Kidney tubule cell (primary cell): ENCODE results near the gene FN1.
A peak's percentile ranks its signal among the peaks of the same experiment; 100 is the strongest.

Experiments
- DNase-seq: peaks from one replicate; pipeline ENCODE4 v3.0.0-alpha.2; 2018; ENCODE audit warnings: low spot score

FN1 gene

DNA sequence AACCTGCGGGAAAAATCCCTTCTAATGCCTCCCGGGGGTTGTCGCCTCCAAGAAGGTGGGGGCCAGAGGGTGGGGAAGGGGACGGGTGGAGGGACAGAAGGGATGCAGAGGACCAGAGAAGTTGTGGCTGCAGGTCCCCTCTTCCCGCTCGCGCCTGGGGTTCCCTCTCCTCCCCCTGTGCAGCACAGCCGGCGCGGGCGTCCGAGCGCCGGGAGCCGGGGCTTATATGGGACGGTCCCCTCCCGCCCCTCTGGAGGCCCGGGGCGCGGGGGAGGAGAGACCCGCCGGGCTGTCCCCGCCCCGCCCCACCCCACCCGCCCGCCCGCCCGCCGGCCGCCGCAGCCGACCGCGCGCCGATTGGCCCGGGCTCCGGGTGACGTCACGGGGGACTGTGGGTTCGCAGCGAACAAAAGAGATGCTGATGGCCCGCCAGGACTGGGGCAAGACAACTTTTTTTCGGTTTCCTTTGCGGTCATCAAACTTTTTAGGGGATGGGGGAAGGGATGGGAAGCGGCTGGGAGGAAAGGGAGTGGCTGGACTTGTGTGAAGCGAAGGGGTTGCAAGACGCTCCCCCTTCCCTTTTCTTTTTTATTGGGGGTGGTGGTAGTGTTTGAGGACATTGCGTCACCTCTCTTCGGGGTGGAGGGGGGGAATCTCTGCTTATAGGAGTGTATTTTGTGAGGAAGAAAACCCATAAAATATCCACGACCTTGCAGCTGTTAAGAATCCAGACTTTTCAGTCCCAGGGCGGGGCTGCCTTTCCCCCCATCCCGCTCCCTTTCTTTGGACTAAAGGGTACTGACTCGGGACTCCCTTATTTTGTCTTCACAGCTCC lies at the start of gene FN1:
Gene FN1 (minus strand): TSS at position 199 of the 835 bp plus-strand sequence. CDS start 266 bp downstream, outside the sequence.
- peak; percentile 92 for DNase-seq

DNA sequence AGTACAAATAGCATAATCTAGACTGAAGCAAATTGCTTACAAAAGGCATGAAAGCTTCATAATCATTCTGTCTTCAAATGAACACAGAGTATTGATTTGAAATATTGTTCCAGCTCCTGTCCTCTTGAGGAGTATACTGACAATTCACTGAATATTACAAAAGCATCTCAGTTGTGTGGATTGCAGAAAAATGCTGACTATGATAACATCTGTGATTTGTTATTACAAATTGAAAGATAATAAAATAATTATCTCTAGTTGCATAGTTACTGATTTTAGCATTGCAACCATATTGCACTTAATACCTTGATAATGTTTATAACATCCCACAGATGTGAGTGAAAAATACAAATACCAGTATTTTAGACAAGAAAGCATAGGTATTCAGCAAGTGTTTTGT lies 49.2 kb upstream of the FN1 start:
- no peak for DNase-seq

DNA sequence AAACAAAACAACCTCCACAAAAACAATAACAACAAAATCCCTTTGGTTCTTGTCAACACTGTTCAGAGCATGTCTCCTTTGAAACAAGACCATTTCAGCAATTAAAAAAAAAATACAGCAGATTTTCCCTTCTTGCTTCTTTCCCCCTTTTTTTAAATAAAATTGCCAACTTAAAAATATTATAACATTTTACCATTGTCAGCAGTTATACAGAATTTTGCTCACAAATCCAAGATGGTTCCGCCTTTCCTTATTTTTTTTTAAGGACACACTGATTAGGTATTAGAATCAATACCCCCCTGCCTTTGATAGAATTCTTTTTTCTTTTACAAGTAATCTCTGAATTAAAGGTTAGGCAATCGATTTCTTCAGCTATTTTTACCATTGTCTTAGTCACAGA lies 48.7 kb upstream of the FN1 start:
- DNase-seq = no peak

DNA sequence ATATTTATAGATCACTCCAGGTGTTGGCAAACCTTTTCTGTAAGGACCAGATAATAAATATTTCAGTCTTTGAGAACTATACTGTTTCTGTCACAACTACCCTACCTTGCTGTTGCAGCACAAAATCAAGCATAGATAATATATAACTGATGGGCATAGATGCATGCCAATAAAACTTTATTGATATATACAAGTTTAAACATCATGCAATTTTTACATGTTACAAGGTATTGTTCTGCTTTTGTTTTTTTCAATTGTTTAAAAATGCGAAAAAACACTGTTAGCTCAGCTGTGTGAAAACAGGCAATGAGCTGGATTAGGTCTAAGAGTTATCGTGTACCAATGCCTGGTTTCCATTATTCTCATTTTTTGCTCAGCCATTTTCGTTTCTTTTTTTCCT lies 47.6 kb upstream of the FN1 start:
- DNase-seq = no peak

DNA sequence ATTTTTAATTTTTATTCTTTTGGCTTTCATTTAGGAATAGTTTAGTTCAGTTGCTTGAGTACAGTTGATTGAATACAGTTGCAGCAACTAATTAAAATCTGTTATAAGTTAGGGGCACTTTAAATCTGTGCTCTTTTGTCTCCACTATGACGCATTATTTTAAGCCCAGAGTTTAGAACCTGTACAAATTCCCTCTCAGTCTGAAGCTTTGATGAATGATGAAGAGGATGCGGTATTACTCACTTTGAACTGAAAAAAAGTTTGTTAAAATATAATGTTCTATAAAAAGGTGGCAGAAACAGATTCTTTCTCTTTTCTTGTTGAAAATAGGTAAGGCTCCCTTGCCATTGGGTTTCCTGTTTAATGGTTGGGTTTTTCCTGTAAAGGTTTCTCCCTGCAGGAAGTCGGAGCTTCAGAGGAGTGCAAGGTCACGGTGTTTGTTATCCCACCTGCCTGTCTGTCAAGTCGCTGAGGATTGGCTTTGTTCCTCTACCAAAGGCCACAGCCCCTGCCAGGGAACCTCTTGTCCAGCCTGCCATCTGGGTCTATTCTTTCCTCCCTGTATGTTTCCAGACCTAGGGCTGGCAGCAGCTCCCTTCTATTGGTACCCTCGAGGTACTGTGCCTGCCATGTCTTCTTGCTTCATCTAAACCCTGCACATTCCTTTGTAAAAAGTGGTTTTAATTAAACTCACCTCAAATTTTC lies 43.8 kb upstream of the FN1 start:
- no peak for DNase-seq

DNA sequence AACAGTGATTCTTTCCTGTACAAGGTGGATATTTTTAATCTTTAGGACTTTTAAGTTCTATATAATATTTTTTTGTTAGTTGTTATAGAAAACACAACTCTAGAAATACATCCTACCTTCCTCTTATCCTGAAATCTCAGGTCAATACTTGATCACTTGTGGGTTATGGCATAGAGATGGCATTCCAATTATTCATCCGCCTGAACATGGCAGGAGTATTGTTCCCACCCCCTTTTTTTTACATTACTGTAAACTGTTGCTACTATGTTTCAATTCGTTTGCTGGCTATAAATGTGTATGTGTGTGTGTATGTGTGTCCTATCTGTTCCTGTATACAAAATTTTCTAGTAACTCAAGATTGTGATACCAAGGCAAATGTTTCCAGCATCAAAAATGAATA lies 43.3 kb upstream of the FN1 start:
- DNase-seq = no peak

DNA sequence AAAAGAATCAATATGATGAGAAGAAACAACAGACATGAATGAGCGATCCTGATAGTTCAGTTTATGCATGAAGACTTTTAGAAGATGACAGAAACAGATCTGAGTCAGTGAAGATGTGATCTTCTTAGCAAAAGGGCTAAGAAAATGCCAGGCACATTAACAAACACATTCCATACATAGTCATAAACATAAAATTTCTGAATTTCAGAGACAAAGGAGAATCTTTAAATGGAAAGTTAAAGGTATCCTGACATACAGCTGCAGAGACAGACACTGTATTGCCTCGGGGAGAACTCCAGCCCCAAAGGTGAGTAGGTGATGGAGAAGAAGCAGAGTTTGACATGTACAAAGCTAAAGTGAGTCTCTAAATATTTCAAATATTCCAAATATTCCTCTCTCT lies 40.6 kb upstream of the FN1 start:
- DNase-seq = no peak

DNA sequence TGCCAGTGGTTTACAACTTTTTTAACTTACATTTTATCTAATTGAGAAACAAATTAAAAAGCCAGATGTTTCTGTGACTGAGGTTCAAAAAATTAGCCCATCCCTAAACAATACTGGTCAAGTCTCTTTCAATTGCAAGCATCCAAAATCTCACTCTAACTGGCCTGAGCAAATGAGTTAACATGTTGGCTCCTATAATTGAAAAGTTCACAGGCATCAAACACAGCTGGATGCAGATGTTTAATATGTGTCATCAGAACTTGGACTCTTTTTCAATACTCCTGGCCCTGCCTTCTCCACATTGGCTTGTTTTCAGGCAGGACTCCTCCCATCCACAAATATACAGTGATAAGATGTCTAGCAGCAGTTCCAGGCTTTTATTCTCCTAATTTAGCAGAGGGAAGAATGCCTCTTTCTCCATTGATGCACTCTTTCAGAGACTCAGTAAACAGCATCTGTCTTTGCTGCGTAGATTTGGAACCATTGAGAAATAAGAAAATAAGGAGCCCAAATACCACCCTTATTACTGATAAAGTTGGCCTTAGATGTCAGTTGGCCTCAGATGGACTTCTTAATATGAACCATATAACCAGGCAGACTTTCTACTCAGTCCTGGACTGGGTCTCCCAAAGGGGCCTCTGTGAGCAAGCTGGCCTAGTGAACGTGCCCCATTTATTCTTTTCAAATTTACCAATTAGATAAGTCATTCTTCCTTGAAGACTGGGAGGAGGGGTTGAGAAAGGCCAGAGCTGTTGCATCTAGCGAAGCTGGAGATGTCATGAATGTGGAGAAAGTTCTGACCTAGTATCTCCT lies 30.4 kb upstream of the FN1 start:
- DNase-seq = no peak

DNA sequence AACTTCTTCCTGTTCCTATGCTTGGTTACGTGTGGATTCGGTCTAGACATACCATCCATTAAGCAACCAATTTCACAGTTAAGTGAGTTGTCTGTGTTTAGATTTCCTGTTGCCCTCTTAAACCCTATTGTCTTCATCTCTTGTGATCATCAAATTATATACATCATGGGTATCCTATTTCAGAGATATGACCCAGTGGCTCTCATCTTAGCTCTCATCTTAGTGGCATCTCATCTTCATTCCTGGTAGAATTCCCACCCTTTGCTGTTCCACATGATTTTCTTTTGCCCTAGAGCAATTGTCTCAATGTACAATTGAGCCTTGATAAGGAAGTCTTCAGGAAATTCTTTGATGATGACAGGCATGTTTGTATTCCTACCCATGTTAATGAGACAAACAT lies 29.4 kb upstream of the FN1 start:
- peak; percentile 65 for DNase-seq

DNA sequence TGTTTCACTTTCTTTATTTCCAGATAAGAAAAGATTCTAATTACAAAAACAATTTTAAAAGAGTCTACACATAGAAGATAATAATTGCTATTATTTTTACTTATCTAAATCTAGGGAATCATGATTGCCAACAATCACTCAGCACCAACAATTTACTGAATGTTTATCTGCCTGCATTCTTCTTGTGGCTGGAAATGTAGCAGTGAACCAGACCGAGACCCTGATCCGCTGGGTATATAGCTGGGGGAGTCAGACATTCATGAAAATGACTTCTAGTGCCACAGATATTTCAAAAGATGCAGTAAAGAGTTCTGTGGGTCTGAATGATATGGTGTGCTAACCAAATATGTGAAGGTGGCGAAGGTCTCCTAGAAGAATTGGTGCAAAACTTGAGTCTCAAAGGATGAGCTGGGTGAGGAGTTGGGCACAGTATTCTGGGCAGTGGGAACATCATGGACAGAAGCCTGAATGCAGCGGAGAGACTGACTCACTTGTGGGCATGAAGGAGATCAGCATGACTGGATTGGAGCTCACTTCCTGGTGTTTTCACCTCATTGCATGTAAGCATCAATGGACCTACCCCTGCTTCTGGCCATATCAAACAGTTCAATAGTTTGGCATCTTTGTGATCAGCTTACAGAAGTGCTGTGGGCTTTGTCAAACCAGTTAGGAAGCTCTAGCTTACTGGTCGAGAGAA lies 26.1 kb upstream of the FN1 start:
- peak; percentile 81 for DNase-seq

DNA sequence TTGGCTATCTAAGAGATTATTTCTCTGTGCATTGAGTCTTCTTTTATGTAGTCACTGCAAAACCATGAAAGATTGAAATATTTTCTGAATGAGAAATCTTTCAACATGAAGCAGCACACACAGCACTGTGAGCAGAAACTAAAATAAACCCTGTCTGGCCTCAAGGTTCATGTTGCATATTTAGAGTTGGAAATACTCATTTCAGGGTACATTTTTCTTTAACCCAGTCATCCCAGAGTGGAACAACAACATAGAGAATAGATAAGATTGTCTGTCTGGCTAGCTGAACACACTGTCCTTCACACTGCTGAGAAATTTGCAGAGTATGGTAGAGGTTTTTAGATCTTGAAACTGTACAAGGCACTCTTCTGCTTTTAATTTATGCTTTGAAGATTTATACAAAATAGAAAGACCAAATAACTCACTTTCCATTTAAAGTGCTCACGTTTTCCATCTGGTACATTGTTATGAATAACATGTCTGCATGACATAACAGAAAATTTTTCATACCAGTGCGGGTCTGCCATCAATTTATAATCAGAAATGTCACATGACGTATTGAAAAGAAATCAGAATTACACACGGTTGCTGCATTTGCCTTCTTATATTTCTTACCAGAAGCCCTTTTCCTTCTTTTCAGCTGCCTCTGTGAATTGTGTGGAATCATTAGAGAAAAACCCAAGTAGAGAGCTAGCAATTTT lies 25.0 kb upstream of the FN1 start:
- DNase-seq = peak; percentile 73

DNA sequence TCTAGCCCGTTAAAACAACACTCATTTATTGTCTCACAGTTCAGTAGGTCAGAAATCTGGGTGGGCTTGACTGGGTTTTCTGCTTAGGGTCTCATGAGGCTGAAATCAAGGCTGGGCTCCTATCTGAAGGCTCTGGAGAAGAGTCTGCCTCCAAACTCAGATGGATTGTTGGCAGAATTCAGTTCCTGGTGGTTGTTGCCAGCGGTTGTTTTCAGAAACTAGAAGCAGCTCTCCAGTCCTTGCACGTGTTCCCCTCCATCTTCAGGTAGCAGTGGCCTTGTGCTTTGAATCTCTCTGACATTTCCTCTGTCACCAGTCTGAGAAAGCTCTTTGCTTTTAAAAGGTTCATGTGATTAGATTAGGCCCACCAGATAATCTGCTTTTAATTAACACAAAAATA lies 20.1 kb upstream of the FN1 start:
- no peak for DNase-seq

DNA sequence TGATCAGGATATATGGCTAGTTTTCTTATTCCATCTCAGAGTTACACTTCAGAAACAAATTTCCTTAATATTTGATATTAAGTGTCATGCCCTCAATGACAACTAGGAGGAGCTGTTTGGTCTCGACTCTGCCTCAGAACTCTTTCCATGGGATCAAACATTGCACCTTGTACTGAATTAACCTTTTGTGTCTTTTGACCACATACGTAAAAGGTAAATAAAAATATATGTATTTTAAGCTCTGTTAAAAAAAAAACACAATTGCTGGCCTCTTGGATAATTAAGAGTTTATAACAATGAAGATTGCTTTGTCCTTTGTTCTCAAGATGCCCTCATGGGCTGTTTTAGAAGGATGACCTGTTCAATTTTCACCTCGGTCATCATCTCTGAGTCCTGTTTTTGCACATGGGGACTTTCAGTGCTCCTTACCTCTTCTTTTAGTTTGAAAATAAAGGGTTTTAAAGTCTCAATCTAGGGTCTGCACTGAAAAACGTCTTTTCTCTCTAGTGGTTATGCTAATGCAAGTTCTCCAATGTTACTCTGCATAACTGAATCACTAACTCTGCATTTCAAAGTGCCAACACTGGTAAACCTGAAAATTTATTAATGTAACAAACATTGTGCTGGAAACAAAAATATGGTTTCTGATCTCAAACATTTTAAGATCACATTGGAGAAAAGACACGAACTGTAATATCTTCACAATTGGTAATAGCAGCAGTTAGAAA lies 18.8 kb upstream of the FN1 start:
- DNase-seq = peak; percentile 54

DNA sequence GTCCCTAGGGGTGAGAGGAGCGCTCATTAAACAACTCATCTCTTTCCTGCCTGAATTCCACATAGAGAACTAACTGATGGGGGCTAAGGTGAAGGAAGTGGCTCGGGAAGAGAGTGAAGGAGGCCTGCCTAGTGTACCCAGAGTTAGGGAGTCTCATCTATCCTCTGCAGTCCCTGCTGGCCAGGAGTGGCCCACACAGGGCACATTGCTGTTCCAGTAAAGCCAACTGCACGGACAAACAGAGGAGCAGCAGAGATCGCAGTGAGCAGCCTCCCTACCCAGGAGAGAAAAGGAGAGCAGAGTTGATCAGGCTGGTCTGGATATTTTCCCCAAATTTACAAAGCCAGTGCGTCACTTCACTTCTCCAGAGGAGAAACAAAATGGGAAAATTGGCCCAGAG lies 16.9 kb upstream of the FN1 start:
- no peak for DNase-seq

DNA sequence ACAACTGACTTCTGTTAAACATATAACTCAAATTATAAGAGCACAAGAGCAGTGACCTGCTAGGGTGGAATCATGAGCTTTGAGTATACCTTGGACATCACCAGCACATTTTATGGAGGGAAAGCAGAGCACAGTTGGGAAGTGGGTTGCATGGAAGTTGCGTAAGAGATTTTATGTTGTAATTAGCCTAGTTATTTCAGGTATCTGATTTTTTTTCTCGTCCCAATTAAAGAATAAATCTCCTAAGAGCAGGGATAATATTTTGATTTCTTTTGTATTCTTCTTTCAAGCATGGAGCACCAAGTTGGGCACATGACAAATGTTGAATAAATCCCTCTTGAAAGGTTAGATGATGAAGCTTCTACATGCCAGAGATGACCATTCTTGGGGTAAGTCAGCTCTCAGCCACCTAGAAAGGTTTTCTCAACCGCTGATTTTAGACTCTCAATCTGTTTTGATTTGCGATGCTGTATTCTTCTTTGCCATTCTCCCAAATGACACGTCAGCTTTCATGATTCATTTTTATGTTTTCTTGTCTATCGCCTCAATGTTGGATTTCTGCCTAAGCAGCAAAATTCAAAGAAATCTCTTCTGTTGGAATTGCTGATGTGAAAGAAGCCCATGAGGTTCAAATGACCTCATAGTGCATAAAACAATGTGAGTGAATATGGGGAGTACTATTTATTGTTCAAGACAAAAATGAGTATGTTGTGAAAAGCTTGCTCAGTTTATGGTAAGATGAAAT lies 15.3 kb upstream of the FN1 start:
- no peak for DNase-seq

DNA sequence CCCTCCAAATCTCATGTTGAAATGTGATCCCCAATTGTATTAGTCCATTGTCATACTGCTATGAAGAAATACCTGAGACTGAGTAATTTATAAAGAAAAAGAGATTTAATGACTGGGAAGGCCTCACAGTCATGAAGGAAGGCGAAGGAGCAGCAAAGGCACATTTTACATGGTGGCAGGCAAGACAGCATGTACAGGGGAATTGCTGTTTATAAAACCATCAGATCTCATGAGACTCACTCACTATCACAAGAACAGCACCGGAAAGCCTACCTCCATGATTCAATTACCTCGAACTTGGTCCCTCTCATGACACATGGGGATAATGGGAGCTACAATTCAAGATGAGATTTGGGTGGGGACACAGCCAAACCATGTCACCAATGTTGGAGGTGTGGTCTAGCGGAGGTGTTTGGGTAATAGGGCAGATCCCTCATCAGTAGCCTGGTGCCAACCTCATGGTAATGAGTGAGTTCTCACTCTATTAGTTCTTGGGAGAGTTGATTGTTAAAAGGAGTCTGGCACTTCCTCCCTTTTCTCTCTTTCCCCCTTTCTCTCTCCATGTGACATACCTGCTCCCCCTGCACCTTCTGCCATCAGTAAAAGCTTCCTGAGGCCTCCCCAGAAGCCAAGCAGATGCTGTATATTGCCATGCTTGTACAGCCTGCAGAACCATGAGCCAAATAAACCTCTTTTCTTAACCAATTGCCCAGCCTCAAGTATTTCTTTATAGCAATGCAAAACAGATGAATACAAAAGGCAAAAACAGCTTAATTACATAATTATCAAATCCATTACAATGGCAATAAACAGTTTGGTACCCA lies 14.5 kb upstream of the FN1 start:
- DNase-seq = no peak

DNA sequence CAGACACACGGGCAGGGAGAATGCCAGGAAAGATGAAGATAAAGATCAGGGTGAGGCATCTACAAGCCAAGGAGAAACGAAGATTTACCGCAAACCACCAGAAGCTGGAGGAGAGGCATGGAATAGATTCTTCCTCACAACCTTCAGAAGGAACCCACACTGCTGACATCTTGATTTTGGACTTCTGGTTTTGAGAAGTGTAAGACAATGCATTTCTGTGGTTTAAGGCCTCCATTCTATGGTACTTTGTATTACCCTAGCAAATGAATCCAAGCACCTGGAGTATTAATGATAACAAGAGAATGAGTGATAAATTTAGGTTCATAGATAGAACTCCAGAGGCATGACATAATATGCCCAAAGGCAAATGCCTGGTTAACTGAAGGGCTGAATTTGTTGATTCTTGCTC lies 11.8 kb upstream of the FN1 start:
- DNase-seq = no peak

DNA sequence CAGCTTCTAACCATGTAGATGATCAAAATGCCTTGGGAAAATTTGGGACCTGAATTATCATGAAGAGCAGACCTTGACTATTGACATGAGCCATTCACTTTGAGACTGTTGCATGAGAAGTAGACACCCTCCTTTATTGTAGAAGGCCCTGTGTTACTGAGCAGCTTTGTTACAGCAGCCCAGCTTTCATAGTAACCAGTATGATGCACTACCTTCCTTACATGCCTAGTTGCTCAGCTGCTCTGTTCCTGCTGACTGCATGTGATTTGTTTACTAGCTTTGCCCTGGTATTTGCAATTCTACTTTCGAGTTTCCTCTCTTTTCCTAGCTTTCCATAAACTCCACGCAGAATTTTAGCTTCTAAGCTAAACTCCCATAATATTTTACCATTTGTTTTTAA lies 11.2 kb upstream of the FN1 start:
- no peak for DNase-seq

DNA sequence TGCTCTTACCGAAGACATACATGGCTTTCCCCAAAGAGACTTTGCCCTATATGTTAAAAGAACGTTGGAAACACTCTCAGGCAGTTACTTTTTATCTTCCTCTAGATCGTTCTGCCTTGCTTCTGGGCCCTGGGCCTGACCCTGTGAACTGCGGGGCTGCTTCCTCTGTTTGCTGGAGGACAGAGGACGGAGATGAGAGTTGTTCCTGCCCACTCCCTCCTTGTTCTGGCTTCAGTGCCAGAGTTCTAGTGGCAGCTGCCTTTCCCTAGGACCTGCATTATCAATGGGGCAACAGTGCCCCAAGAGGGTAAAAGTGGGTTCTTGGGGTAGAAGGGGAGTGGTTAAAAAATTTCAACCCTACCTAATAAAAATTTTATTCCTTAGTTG lies 6.5 kb upstream of the FN1 start:
- DNase-seq = no peak
